Keratinocyte (primary cell): ENCODE results near the gene CNTD1. TPM values are rescaled to one million over a fixed set of nuclear protein-coding genes. Genes with fewer than 3 reads are reported as not detected.

ENCODE experiments used
- DNase-seq: peaks from one replicate; pipeline ENCODE4 v3.0.0-alpha.2; 2011; ENCODE audit warnings: low read depth, missing footprints, low spot score
- FAIRE-seq: peaks from 2 replicates; lab custom pipeline; 2011; peaks lifted over from hg19 to GRCh38; lab: Jason Lieb, UNC
- H2AFZ ChIP-seq: 2 replicates; pipeline ENCODE4 v1.6.0; 2012; ENCODE audit warnings: low read length, control low read depth, inconsistent platforms; ENCODE audit not compliant: control insufficient read depth
- H3K27ac ChIP-seq: 2 replicates; pipeline ENCODE4 v1.5.1; 2011; ENCODE audit warnings: low read length; ENCODE audit not compliant: control insufficient read depth, insufficient read depth
- H3K27me3 ChIP-seq: 3 replicates; pipeline ENCODE4 v1.6.0; 2011; ENCODE audit warnings: low read length; ENCODE audit not compliant: control insufficient read depth, insufficient read depth; ENCODE audit errors: extremely low read depth
- H3K36me3 ChIP-seq, 2 experiments: 2 replicates in 1 of 2; 3 replicates in 1 of 2; pipeline ENCODE4 v1.5.1; 2011; ENCODE audit warnings: low read length in 2 of 2, mild to moderate bottlenecking in 1 of 2; ENCODE audit not compliant: control insufficient read depth in 2 of 2, insufficient read depth in 2 of 2; ENCODE audit errors: extremely low read depth in 1 of 2
- H3K4me1 ChIP-seq: 3 replicates; pipeline ENCODE4 v1.5.1; 2011; ENCODE audit warnings: low read length; ENCODE audit not compliant: control insufficient read depth, insufficient read depth; ENCODE audit errors: extremely low read depth
- H3K4me2 ChIP-seq: 3 replicates; pipeline ENCODE4 v1.6.0; 2011; ENCODE audit warnings: low read depth, low read length; ENCODE audit not compliant: control insufficient read depth, insufficient read depth; ENCODE audit errors: extremely low read depth
- H3K4me3 ChIP-seq, 3 experiments: fragments of 200-600 bp in 1 of 3; sonication (generic) in 1 of 3; 2 replicates in 2 of 3; 3 replicates in 1 of 3; pipeline ENCODE4 v1.5.1; 2011 to 2016; ENCODE audit warnings: low read length in 3 of 3, mild to moderate bottlenecking in 3 of 3, control low read depth in 2 of 3, inconsistent platforms in 1 of 3, low read depth in 1 of 3, mixed read lengths in 1 of 3, mixed run types in 1 of 3, moderate library complexity in 1 of 3; ENCODE audit not compliant: control insufficient read depth in 2 of 3, insufficient read depth in 2 of 3; ENCODE audit errors: extremely low read depth in 1 of 3
- H3K79me2 ChIP-seq: 2 replicates; pipeline ENCODE4 v1.6.0; 2012; ENCODE audit warnings: low read length; ENCODE audit not compliant: control insufficient read depth, insufficient read depth
- H3K9ac ChIP-seq: 3 replicates; pipeline ENCODE4 v1.6.0; 2011; ENCODE audit warnings: low read length; ENCODE audit not compliant: control insufficient read depth, insufficient read depth; ENCODE audit errors: extremely low read depth
- H3K9me1 ChIP-seq: 3 replicates; pipeline ENCODE4 v1.6.0; 2011; ENCODE audit warnings: low read length; ENCODE audit not compliant: control insufficient read depth, insufficient read depth; ENCODE audit errors: extremely low read depth
- H3K9me3 ChIP-seq: 2 replicates; pipeline ENCODE4 v1.5.1; 2012; ENCODE audit warnings: low read depth, low read length; ENCODE audit not compliant: control insufficient read depth
- H4K20me1 ChIP-seq: 3 replicates; pipeline ENCODE4 v1.6.0; 2011; ENCODE audit warnings: low read length; ENCODE audit not compliant: control insufficient read depth, insufficient read depth; ENCODE audit errors: extremely low read depth
- EZH2 ChIP-seq: IDR thresholded peaks from one replicate; pipeline ENCODE4 v1.6.1; 2012; ENCODE audit warnings: inconsistent platforms, mild to moderate bottlenecking, low read length, moderate library complexity
- dilution Hi-C: fragments of 300-500 bp; cut with MboI; formaldehyde crosslinking; loops from one replicate; pipeline ENCODE4 v1.7.0; 2020; ENCODE audit warnings: low sequenced_read_pairs; ENCODE audit not compliant: extremely low pct_ligation_motif_present
- polyA plus RNA-seq, 5 experiments: library from polyadenylated mRNA; depleted of rRNA in 3 of 5; stranded (reverse) in 3 of 5; stranded (forward) in 1 of 5; unstranded in 1 of 5; fragments of >200 nt; gene quantifications; 1 replicate in 1 of 5; 2 replicates in 3 of 5; 3 replicates in 1 of 5; pipeline versions ENCODE4 v1.2.1 to v1.2.3, GENCODE V29; 2011 to 2012; ENCODE audit warnings: missing spikeins in 2 of 5, low read depth in 1 of 5, low replicate concordance in 1 of 5
- TF ChIP-seq, protein P1 (sequence below), 3 experiments: IDR thresholded peaks in 1 of 3; conservative IDR thresholded peaks in 1 of 3; optimal IDR thresholded peaks in 1 of 3; 2 replicates in 2 of 3; 3 replicates in 1 of 3; pipeline versions ENCODE3 to v1.5.1; 2011; ENCODE audit warnings: low read length in 3 of 3, mild to moderate bottlenecking in 3 of 3, moderate library complexity in 2 of 3, control low read depth in 1 of 3, inconsistent platforms in 1 of 3; ENCODE audit not compliant: insufficient read depth in 2 of 3; ENCODE audit errors: extremely low read depth in 1 of 3

The CNTD1 gene
- polyA plus RNA-seq, 1 donor (not counting 4 experiments of a cell fraction or from before 2014, with no cell fraction given): not detected

DNA sequence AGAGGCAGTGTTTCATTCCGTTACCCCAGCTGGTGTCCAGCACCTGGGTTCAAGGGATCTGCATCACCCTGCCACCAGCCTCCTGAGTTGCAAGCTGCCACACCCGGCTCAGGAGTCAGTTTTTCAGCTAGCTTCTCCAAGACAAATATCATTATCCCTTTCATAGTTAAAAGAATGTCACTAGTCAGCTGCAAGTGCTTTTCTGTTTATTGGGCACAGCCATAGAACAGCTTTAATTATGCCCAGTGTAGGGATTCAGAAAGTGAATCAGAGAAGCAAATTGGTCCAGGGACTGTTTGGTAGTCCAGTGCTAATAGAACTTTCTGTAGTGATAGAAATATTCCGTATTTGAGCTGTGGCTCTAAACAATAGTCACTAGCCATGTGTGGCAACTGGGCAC is 49.4 kb downstream of the CNTD1 start:
- Histone ChIP-seq H3K9me1 (no peaks in the 10 kb centered on the region), H3K4me1 (no peaks in the 10 kb centered on the region)

DNA sequence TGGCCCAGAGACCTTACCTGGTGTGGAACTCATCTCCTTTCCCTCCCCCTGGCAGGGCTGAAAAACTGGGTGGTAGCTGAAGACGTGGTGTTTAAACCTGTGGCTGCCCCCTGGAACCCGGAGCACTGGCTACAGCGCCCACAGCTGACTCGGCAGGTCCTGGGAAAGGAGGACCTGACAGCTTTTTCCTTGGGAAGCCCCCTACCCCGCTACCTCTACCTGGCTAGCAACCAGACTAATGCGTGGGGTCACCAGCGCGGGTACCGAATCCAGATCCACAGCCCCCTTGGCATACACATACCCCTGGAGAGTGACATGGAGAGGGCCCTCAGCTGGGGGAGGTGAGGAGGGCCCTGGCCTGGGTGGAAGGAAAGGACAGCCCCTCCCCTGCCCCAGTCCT is 50.4 kb downstream of the CNTD1 start:
- peaks cover 12 to 14% of the 10 kb centered on the region in 2 experiments for H3K36me3 ChIP-seq
- TF ChIP-seq, protein P1, sequence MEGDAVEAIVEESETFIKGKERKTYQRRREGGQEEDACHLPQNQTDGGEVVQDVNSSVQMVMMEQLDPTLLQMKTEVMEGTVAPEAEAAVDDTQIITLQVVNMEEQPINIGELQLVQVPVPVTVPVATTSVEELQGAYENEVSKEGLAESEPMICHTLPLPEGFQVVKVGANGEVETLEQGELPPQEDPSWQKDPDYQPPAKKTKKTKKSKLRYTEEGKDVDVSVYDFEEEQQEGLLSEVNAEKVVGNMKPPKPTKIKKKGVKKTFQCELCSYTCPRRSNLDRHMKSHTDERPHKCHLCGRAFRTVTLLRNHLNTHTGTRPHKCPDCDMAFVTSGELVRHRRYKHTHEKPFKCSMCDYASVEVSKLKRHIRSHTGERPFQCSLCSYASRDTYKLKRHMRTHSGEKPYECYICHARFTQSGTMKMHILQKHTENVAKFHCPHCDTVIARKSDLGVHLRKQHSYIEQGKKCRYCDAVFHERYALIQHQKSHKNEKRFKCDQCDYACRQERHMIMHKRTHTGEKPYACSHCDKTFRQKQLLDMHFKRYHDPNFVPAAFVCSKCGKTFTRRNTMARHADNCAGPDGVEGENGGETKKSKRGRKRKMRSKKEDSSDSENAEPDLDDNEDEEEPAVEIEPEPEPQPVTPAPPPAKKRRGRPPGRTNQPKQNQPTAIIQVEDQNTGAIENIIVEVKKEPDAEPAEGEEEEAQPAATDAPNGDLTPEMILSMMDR (optimal IDR thresholded peaks at IDR 0.05 in 1 of 3, IDR thresholded peaks at IDR 0.05 in 1 of 3, conservative IDR thresholded peaks at IDR 0.05 in 1 of 3; ENCODE audit: extremely low read depth in 1 of 3, insufficient read depth in 2 of 3, low read length in 3 of 3): no peak
- no peaks in the 10 kb centered on the region for H3K9me1 ChIP-seq
- dilution Hi-C loops: loop anchor here (25.0 kb wide), 1 partner anchor 88 kb away; no protein-coding TSS in a partner anchor
- H3K4me3 ChIP-seq: no peak overlapping the region
- no peak overlapping the region for H3K9ac ChIP-seq
- no peaks in the 10 kb centered on the region for H3K79me2 ChIP-seq
- no peaks in the 10 kb centered on the region for H3K9me3 ChIP-seq
- peaks cover 3% of the 10 kb centered on the region for H4K20me1 ChIP-seq
- H3K27ac ChIP-seq: no peak overlapping the region
- no peaks in the 10 kb centered on the region for H3K27me3 ChIP-seq
- no peaks in the 10 kb centered on the region for H3K4me1 ChIP-seq
- no peak for FAIRE-seq
- H3K4me2 ChIP-seq: no peak overlapping the region
- no peak for DNase-seq
- H2AFZ ChIP-seq: no peak overlapping the region

More for the DNA sequence above, 49.4 kb downstream of the CNTD1 start:
- Histone ChIP-seq H3K79me2 (no peaks in the 10 kb centered on the region), H3K36me3 (peaks cover 19 to 20% of the 10 kb centered on the region in 2 experiments), H3K9ac (no peak overlapping the region), H3K4me3 (no peak overlapping the region), H2AFZ (no peak overlapping the region), H3K27ac (no peak overlapping the region), H4K20me1 (peaks cover 3% of the 10 kb centered on the region), H3K9me3 (no peaks in the 10 kb centered on the region), H3K27me3 (no peaks in the 10 kb centered on the region), H3K4me2 (no peak overlapping the region)
- TF ChIP-seq, protein P1 (optimal IDR thresholded peaks at IDR 0.05 in 1 of 3, IDR thresholded peaks at IDR 0.05 in 1 of 3, conservative IDR thresholded peaks at IDR 0.05 in 1 of 3; ENCODE audit: extremely low read depth in 1 of 3, insufficient read depth in 2 of 3, low read length in 3 of 3): no peak
- TF ChIP-seq EZH2: no peak
- no peak for FAIRE-seq
- dilution Hi-C loops: loop anchor here (25.0 kb wide), 1 partner anchor 89 kb away; no protein-coding TSS in a partner anchor
- DNase-seq: no peak
